H1 (cell line): Measurements from ENCODE around the gene CHFR. TPM values are rescaled to one million over a fixed set of nuclear protein-coding genes. Genes with fewer than 3 reads are reported as not detected.
A peak's percentile ranks its signal among the peaks of the same experiment; 100 is the strongest.

Experiments used
- ASH2L ChIP-seq: fragments of 200-600, 300-600 bp; sonication (generic); IDR thresholded peaks from one replicate; pipeline ENCODE4 v1.7.1; 2017; ENCODE audit warnings: low read length
- BACH1 ChIP-seq: IDR thresholded peaks from 2 replicates; pipeline ENCODE4 v1.6.1; 2012; ENCODE audit warnings: low read length, improper control_type of control experiment
- BCL11A ChIP-seq, 2 experiments: IDR thresholded peaks; one replicate each; pipeline ENCODE4 v1.6.1; 2011; ENCODE audit warnings: low read depth in 2 of 2, low read length in 2 of 2, mild to moderate bottlenecking in 2 of 2
- CBX5 ChIP-seq: fragments of 300-800, 300-1000 bp; sonication (generic); IDR thresholded peaks from 2 replicates; pipeline ENCODE4 v1.7.1; 2016; ENCODE audit warnings: antibody characterized with exemption, low read length, low read depth
- CEBPB ChIP-seq: IDR thresholded peaks from 2 replicates; pipeline ENCODE4 v1.6.1; 2012; ENCODE audit warnings: low read depth, low read length
- CHD1 ChIP-seq: IDR thresholded peaks from 2 replicates; pipeline ENCODE4 v1.6.1; 2012; ENCODE audit warnings: low read depth, low read length, improper control_type of control experiment
- CREB1 ChIP-seq: IDR thresholded peaks from 2 replicates; pipeline ENCODE4 v1.6.1; 2012; ENCODE audit warnings: inconsistent platforms
- E2F6 ChIP-seq: IDR thresholded peaks from 2 replicates; pipeline ENCODE4 v1.6.1; 2012; ENCODE audit warnings: inconsistent platforms
- GABPA ChIP-seq: IDR thresholded peaks from 2 replicates; pipeline ENCODE4 v1.6.1; 2011; ENCODE audit warnings: mild to moderate bottlenecking, low read length, moderate library complexity, borderline replicate concordance; ENCODE audit not compliant: insufficient read depth
- KDM4A ChIP-seq: IDR thresholded peaks from one replicate; pipeline ENCODE4 v1.7.1; 2012; ENCODE audit warnings: low read depth, mild to moderate bottlenecking, moderate library complexity, low read length, inconsistent platforms; ENCODE audit not compliant: severe bottlenecking
- KDM5A ChIP-seq: fragments of 200-600 bp; IDR thresholded peaks from 2 replicates; pipeline ENCODE4 v1.7.1; 2012; ENCODE audit warnings: mild to moderate bottlenecking, low read length, inconsistent platforms, mixed read lengths
- NRF1 ChIP-seq: IDR thresholded peaks from 2 replicates; pipeline ENCODE4 v1.6.1; 2011; ENCODE audit warnings: mild to moderate bottlenecking, low read depth, low read length, improper control_type of control experiment
- PHF8 ChIP-seq: fragments of 200-600 bp; sonication (generic); conservative IDR thresholded peaks from 2 replicates; pipeline ENCODE4 v1.7.1; 2012; ENCODE audit warnings: low read depth, mild to moderate bottlenecking, inconsistent platforms, low read length, moderate library complexity
- POLR2AphosphoS5 ChIP-seq: IDR thresholded peaks from 2 replicates; pipeline ENCODE4 v1.6.1; 2011; ENCODE audit warnings: low read depth, low read length
- RAD21 ChIP-seq, 2 experiments: IDR thresholded peaks in 1 of 2; conservative IDR thresholded peaks in 1 of 2; 2 replicates each; pipeline ENCODE4 v1.6.1; 2011; ENCODE audit warnings: low read depth in 2 of 2, low read length in 2 of 2, improper control_type of control experiment in 1 of 2, inconsistent platforms in 1 of 2, mild to moderate bottlenecking in 1 of 2, moderate library complexity in 1 of 2
- RBBP5 ChIP-seq: IDR thresholded peaks from 2 replicates; pipeline ENCODE4 v1.7.1; 2012; ENCODE audit warnings: low read depth, mild to moderate bottlenecking, inconsistent platforms, low read length, moderate library complexity, borderline replicate concordance
- SP4 ChIP-seq: IDR thresholded peaks from 2 replicates; pipeline ENCODE4 v1.6.1; 2012; ENCODE audit warnings: low read length, inconsistent platforms
- SRF ChIP-seq: IDR thresholded peaks from 2 replicates; pipeline ENCODE4 v1.6.1; 2011; ENCODE audit warnings: mild to moderate bottlenecking, low read depth, low read length, moderate library complexity
- TAF1 ChIP-seq: IDR thresholded peaks from 2 replicates; pipeline ENCODE4 v1.6.1; 2011; ENCODE audit warnings: mild to moderate bottlenecking, low read depth, low read length
- TAF7 ChIP-seq: optimal IDR thresholded peaks from 2 replicates; pipeline ENCODE3; 2011; ENCODE audit warnings: low read depth, mild to moderate bottlenecking, inconsistent platforms, low read length, moderate library complexity, borderline replicate concordance
- TEAD4 ChIP-seq: IDR thresholded peaks from 2 replicates; pipeline ENCODE4 v1.6.1; 2012; ENCODE audit warnings: low read depth, low read length, inconsistent platforms, mixed read lengths
- USF2 ChIP-seq: IDR thresholded peaks from 2 replicates; pipeline ENCODE4 v1.6.1; 2011; ENCODE audit warnings: low read length, improper control_type of control experiment
- polyA plus RNA-seq, 7 experiments: library from polyadenylated mRNA; depleted of rRNA in 3 of 7; stranded (reverse) in 5 of 7; unstranded in 2 of 7; fragments of >200 nt in 5 of 7; fragments of 200-250 nt in 2 of 7; gene quantifications; 1 replicate in 5 of 7; 2 replicates in 1 of 7; 4 replicates in 1 of 7; pipeline versions ENCODE4 v1.2.1 to v1.2.3, GENCODE V29; 2011 to 2013; ENCODE audit warnings: missing spikeins in 2 of 7, mixed read lengths in 2 of 7
- total RNA-seq: library from RNA; stranded (reverse); fragmentation: NEBNext Ultra II Directional; extraction: Animal tissue kit (Norgen Biotek cat#: 25700); gene quantifications from 2 replicates; pipeline ENCODE4 v1.2.1, GENCODE V29; 2021

CHFR gene
- total and polyA plus RNA-seq, 2 of the 8 experiments (the other 6 are each of a cell fraction or from before 2014, with no cell fraction given): 31.4 to 44.6 TPM

DNA sequence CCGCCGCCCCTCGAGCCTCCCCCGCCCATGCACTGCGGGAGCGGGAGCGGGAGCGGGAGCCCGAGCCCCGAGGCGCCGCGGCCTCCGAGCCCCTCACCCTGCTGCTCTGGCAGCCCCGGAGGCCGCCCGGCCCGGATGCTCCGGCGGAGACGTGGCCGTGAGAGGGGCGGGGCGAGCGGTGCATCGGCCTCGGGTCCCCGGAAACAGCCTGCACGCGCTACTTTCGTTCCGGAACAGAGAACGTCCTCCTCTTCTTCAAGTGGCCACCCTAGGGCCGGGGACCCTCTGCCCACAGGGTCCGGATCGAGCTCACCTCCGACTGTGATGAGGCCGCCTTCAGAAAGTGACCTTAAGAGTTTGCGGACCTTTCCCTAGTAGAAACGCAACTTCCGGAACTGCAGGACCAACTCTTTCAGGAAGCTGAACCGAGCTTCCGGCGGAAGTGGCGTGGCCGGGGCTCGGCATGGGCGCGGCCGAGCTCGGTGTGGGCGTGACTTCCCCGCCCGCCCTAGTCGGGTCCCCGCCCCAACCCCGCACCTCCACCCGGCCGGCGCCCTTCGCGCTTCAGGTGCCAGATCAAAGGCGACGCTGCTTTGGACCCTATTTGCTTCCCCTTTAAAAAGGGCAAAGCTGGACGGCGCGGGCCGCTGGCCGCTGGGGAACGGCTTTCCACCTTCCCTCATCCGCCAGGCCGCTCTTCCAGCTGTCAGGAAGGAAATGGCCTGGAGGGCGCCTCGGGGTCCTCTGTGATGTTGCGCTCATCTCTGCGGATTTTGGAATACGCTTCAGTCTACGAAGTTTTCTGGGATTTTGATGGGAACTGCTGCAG lies 58.5 kb downstream of the CHFR start, which contains the start of gene GOLGA3 (continued):
- TF ChIP-seq CEBPB: no peak
- TF ChIP-seq TAF1: peak; percentile 61; the same call in 1 of the 2 replicates
- peak; percentile 88 for TF ChIP-seq KDM5A
- no peak for TF ChIP-seq USF2
- TF ChIP-seq RAD21 (IDR thresholded peaks at IDR 0.05 in 1 of 2, conservative IDR thresholded peaks at IDR 0.05 in 1 of 2; ENCODE audit: low read depth in 2 of 2, low read length in 2 of 2): no peak
- TF ChIP-seq GABPA: peak; percentile 93
- peak; percentile 44 for TF ChIP-seq TAF7
- peak; percentile 41; the same call in 1 of the 2 replicates for TF ChIP-seq RBBP5
- TF ChIP-seq TEAD4: 0 out of 2 replicates have a peak, but pooled peaks have one; percentile 7
- TF ChIP-seq POLR2AphosphoS5: peak; percentile 42; the same call in 1 of the 2 replicates
- no peak for TF ChIP-seq NRF1
- TF ChIP-seq PHF8: peak; percentile 76
- peak; percentile 74; the same call in 1 of the 2 replicates for TF ChIP-seq CREB1
- TF ChIP-seq BCL11A (IDR thresholded peaks at IDR 0.05; ENCODE audit: low read depth in 2 of 2, low read length in 2 of 2): no peak
- peak; percentile 28; the same call in 1 of the 2 replicates for TF ChIP-seq E2F6
- no peak for TF ChIP-seq SRF
- peak; percentile 89 for TF ChIP-seq SP4
- TF ChIP-seq CBX5: no peak
- no peak for TF ChIP-seq CHD1
- TF ChIP-seq KDM4A: peak; percentile 99
- TF ChIP-seq ASH2L: peak; percentile 84
- TF ChIP-seq BACH1: no peak
